ENCODE data around the gene PANK4.
A peak's percentile ranks its signal among the peaks of the same experiment; 100 is the strongest.
"Not testable (repeated sequence)": the region's sequence is repeated elsewhere in the genome, so short reads cannot be mapped to it uniquely, and the experiment has no call there.

PANK4 gene

DNA sequence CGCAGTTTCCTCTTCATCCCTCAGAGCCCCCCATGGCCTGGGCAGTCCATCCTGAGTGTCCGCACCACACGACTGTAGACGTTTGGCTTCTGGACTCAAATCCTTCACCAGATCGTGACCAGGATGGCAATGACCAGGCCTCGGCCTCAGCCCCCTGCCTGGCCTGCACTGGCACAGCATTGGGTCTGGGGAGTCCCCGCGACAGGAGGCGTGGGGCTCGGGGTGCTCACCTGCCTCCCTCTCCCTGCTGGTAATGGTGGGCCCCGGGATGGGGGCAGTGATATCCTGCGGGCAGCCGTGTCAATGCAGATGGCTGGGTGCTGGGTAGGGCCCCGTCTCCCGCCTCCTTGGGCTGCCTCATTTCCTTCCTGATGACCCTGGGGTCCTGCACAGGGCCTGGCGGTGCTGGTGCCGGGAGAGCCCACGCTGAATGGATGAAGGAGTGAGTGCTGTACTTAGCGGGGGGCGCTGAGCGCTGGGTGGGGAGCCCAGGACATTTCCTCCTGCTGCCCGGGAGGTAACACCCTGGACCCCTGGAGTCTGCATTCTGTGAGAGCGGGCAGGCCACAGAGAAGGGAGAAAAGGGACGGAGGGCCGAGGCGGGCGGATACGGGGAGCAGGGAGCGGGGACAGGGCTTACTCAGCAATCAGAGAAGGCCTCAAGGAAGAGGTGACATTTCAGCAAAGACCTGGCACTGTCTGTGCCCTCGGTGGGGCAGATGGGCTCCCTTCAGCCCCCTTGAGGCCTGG, 27.6 kb upstream of the PANK4 start:
- TF ChIP-seq, protein P1, sequence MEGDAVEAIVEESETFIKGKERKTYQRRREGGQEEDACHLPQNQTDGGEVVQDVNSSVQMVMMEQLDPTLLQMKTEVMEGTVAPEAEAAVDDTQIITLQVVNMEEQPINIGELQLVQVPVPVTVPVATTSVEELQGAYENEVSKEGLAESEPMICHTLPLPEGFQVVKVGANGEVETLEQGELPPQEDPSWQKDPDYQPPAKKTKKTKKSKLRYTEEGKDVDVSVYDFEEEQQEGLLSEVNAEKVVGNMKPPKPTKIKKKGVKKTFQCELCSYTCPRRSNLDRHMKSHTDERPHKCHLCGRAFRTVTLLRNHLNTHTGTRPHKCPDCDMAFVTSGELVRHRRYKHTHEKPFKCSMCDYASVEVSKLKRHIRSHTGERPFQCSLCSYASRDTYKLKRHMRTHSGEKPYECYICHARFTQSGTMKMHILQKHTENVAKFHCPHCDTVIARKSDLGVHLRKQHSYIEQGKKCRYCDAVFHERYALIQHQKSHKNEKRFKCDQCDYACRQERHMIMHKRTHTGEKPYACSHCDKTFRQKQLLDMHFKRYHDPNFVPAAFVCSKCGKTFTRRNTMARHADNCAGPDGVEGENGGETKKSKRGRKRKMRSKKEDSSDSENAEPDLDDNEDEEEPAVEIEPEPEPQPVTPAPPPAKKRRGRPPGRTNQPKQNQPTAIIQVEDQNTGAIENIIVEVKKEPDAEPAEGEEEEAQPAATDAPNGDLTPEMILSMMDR (IDR thresholded peaks at IDR 0.05; ENCODE audit: control insufficient read depth, insufficient read depth, low read depth, low read length, missing control alignments): no peak
- no peak for DNase-seq (ENCODE audit: low read depth)
- H3K4me3 ChIP-seq (ENCODE audit: control insufficient read depth, low read depth, low read length): no peak overlapping the region

- DNase-seq (ENCODE audit: low read depth); H3K4me3 ChIP-seq (ENCODE audit: control insufficient read depth, low read depth, low read length): not testable (repeated sequence)
These were observed 26.7 kb upstream of the PANK4 start for GRCh38 chr1:2553076-2553475.

GRCh38 chr1:2552189-2552588, 25.8 kb upstream of the PANK4 start:
- no peak for DNase-seq (ENCODE audit: low read depth)
- TF ChIP-seq, protein P1 (IDR thresholded peaks at IDR 0.05; ENCODE audit: control insufficient read depth, insufficient read depth, low read depth, low read length, missing control alignments): no peak

DNA sequence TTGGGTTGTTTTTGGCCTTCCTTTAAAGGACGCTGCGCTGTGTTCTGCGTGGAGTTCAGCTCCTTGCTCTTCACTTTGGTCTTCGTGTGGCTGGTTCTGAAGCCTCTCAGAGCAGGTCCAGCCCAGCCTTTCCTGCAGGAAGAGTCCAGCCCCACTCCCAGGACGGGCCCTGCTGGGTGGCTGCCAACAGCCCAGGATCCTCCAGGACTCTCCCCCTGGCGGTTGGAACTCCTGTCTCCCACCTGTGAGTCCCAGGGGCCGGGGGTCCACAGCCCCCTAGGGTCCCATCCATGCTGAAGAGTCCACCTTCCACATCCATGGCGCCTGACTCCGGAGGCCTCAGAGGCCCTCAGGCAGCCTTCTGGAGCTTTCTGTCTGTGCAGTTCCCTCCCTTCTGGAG, 25.1 kb upstream of the PANK4 start:
- H3K4me3 ChIP-seq (ENCODE audit: control insufficient read depth, low read depth, low read length); DNase-seq (ENCODE audit: low read depth): not testable (repeated sequence)

More at GRCh38 chr1:2552189-2552588, 25.8 kb upstream of the PANK4 start:
- H3K4me3 ChIP-seq (ENCODE audit: control insufficient read depth, low read depth, low read length): no peak overlapping the region

DNA sequence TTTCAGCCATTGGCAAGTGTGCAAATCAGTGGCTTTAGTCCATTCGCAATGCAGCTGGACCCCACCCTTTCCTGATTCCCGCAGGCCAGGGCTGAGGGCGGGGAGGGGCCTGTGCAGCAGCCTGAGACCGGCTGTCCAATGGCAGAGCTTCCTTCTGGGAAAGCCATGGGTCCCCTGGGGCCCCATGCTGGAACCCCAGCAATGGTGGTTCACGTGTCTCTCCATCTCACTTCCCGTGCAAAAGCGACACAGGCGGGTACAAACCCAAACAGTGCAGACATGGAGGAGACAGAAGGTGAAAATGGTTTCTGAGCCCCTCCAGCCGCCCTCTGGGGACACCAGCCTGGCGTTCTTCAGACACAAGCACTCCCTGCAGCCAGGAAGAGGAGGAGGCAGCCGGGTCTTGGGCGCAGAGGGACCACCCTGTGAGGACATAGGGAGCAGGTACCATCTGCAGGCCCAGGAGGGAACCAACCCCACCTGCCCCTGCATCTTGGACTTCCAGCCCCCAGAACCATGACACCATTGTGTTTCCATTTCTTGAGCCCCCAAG, 24.0 kb upstream of the PANK4 start:
- DNase-seq (ENCODE audit: low read depth); H3K4me3 ChIP-seq (ENCODE audit: control insufficient read depth, low read depth, low read length): not testable (repeated sequence)

DNA sequence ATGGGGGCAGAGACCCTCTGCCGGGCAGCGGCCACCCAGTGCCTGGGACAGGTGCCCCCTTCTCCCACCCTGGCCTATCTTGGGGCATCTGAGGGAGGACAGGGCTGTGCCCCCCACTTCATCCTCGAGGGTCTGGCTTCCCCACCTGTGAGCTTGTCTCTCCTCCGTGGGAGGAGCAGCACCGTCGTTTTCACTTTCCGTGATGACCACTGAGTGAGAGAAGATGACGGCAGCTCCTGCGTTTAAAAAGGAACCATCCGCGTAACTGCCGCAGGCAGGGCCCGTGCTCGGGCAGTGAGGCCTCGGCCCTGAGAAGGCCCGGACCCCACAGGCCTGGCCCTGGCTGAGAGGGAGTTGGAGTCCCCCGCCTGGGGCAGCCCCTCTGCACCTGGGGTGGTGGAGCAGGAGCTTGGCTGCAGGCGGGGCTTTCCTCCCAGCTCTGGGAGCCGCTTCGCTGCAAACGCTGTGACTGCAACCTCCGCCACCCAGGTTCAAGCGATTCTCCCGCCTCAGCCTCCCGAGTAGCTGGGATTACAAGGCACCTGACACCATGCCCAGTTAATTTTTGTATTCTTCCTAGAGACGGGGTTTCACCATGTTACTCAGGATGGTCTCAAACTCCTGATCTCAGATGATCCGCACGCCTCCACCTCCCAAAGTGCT, 23.1 kb upstream of the PANK4 start:
- not testable (repeated sequence) for H3K4me3 ChIP-seq (ENCODE audit: control insufficient read depth, low read depth, low read length); DNase-seq (ENCODE audit: low read depth)

DNA sequence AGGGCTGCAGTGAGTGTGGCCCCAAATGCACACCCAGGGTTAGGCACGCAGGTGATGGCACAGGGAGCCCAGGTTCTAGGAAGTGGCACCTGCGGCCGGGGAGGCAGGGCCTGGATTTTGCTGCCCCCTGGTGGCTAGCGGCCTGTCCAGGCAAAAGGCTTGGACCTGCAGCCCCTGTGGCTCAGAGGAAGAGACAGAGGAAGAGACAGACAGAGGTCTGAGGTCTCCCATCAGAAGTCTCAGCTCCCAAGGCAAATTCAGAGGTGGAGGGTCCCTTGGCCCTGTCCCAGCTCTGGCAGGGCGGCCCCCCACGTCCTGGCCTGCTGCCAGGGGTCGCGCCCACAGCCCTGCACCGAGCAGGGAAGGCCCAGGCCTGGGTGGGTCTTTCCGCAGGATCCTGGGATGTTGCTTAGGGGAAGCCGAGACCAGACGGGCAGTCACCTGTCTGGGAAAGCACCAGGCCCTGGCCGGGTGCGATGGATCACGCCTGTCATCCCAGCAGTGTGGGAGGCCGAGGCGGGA, 21.7 kb upstream of the PANK4 start:
- H3K4me3 ChIP-seq (ENCODE audit: control insufficient read depth, low read depth, low read length): no peak overlapping the region

DNA sequence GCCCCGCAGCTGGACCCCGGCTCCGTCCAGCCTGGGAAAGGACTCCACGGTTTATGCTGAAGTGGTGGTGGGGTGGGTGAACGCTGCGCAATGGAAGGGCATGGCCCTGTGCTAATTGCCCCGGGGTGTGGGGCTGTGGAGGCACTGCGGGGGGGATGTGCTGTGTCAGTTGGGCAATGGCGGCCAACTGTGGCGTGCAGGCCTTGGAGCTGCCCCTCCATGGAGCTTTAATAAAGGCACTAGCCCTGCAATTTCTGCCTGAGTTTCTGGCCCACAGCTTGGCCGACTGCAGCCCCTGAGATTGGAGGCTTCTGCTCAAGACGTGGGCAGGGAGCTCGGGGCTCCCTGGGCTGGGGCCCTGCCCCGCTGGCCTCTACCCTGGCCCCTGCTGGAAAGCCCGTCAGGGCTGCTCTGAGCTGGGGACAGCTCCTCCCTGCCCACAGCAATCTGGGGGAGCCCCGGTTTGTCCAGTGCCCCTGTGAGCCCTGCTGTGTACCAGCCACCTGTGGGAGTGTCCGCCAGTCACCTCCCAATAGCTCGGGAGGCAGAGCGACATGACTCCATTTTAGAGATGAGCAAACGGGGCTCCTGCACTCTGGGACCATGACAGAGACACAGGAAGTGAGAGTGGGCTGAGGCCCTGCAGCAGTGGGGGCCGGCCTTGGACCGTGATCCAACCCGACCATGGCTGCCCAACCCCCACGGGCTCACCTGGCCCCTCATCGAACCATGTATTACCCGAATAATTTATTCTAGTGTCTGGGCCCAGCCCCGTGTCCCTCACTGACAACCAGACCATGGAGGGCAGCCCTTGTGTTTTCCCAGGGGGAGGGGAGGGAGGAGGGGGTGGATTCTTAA, 21.0 kb upstream of the PANK4 start:
- TF ChIP-seq, protein P1 (IDR thresholded peaks at IDR 0.05; ENCODE audit: control insufficient read depth, insufficient read depth, low read depth, low read length, missing control alignments): no peak
- peak overlapping the region; percentile 39 for H3K4me3 ChIP-seq (ENCODE audit: control insufficient read depth, low read depth, low read length)
- DNase-seq (ENCODE audit: low read depth): no peak

More for the DNA sequence above, 21.7 kb upstream of the PANK4 start:
- no peak for DNase-seq (ENCODE audit: low read depth)
- TF ChIP-seq, protein P1 (IDR thresholded peaks at IDR 0.05; ENCODE audit: control insufficient read depth, insufficient read depth, low read depth, low read length, missing control alignments): peak; percentile 98
